ENCODE data around the gene FAIM.

GRCh38 chr3:138594150-138594934 lies 14.2 kb upstream of the FAIM start, which contains the start of gene CEP70:
- TF ChIP-seq CTCF (IDR thresholded peaks at IDR 0.05) (peak; percentile 83), USF2 (IDR thresholded peaks at IDR 0.05) (no peak), REST (IDR thresholded peaks at IDR 0.05) (no peak), ESRRA (IDR thresholded peaks at IDR 0.05; ENCODE audit: borderline replicate concordance, low read length) (no peak), EP300 (IDR thresholded peaks at IDR 0.05) (no peak), FOSB (CRISPR knock-in tag; IDR thresholded peaks at IDR 0.05) (no peak), POLR2A (IDR thresholded peaks at IDR 0.05; ENCODE audit: low read length) (peak; percentile 57; the same call in 1 of the 2 replicates), MYC (IDR thresholded peaks at IDR 0.05; ENCODE audit: borderline replicate concordance, low read length) (no peak)
